GM12865 (cell line): Measurements from ENCODE around the gene KRT9.

Experiments
- DNase-seq: peaks from one replicate; pipeline ENCODE4 v3.0.0; 2010; ENCODE audit warnings: low read depth
- H3K4me3 ChIP-seq: 2 replicates; pipeline ENCODE4 v1.5.1; 2011; ENCODE audit warnings: mild to moderate bottlenecking, low read depth, low read length, control low read depth
- CTCF ChIP-seq: IDR thresholded peaks from 2 replicates; pipeline ENCODE4 v1.5.1; 2011; ENCODE audit warnings: low read length, control low read depth, low read depth, inconsistent platforms; ENCODE audit not compliant: insufficient read depth; ENCODE audit errors: missing control alignments

KRT9 gene

GRCh38 chr17:41519501-41520224, 52.2 kb downstream of the KRT9 start:
- DNase-seq, result no peak
- no peak for TF ChIP-seq CTCF
- no peak overlapping the region for H3K4me3 ChIP-seq

- no peak within 1 kb of the TSS for H3K4me3 ChIP-seq
- no peak for TF ChIP-seq CTCF
- no peak for DNase-seq
Observed at GRCh38 chr17:41518789-41519449, 52.9 kb downstream of the KRT9 start, which contains the start of gene KRT15. TSS of gene KRT15 (minus strand) at chr17:41518890. CDS start at chr17:41518827, 63 bp downstream.

- no peak overlapping the region for H3K4me3 ChIP-seq
- no peak for DNase-seq
- TF ChIP-seq CTCF, result no peak
Observed at GRCh38 chr17:41518031-41518430, 53.8 kb downstream of the KRT9 start.

GRCh38 chr17:41516830-41517283, 55.0 kb downstream of the KRT9 start:
- H3K4me3 ChIP-seq, result no peak overlapping the region
- DNase-seq, result no peak
- no peak for TF ChIP-seq CTCF

GRCh38 chr17:41516147-41516829, 55.6 kb downstream of the KRT9 start:
- no peak for DNase-seq
- H3K4me3 ChIP-seq, result no peak overlapping the region
- no peak for TF ChIP-seq CTCF
